ENCODE results near the gene SGTB. TPM values are rescaled to one million over a fixed set of nuclear protein-coding genes. Genes with fewer than 3 reads are reported as not detected.
"Not testable (repeated sequence)": the region's sequence is repeated elsewhere in the genome, so short reads cannot be mapped to it uniquely, and the experiment has no call there.

SGTB gene
- total and polyA plus RNA-seq, 2 experiments from 2014 or later: 8.0 to 12.5 TPM

GRCh38 chr5:65734921-65735320, 13.0 kb upstream of the SGTB start:
- no peak for ATAC-seq
- no peak for DNase-seq (ENCODE audit: low spot score)
- no peaks in the 10 kb centered on the region for H3K27me3 Mint-ChIP-seq (ENCODE audit: insufficient read depth, low read depth, poor library complexity)
- no peaks in the 10 kb centered on the region for H3K9me2 ChIP-seq (ENCODE audit: insufficient read depth)
- peaks cover 25% of the 10 kb centered on the region for H3K4me1 Mint-ChIP-seq
- H3K9me3 Mint-ChIP-seq: no peaks in the 10 kb centered on the region
- no peak overlapping the region for H3K27ac ChIP-seq (ENCODE audit: low read depth)
- peaks cover 4% of the 10 kb centered on the region; the same call in 1 of the 2 replicates for H3K36me3 ChIP-seq (ENCODE audit: insufficient read depth)
- peaks cover 10% of the 10 kb centered on the region for H3K4me1 ChIP-seq (ENCODE audit: insufficient read depth)
- no peak overlapping the region for H3K27ac Mint-ChIP-seq
- no peak overlapping the region for H3K4me2 ChIP-seq
- H3K36me3 Mint-ChIP-seq (ENCODE audit: low read depth): peaks cover 8% of the 10 kb centered on the region; the same call in 2 of the 3 replicates
- no peak overlapping the region for H3K4me3 Mint-ChIP-seq
- no peak for TF ChIP-seq POLR2AphosphoS5 (IDR thresholded peaks at IDR 0.05; ENCODE audit: low read depth)
- no peak for TF ChIP-seq EZH2phosphoT487 (IDR thresholded peaks at IDR 0.05; ENCODE audit: unreplicated experiment)
- TF ChIP-seq CREB1 (CRISPR knock-in tag; IDR thresholded peaks at IDR 0.05; ENCODE audit: low read depth): no peak
- no peak for TF ChIP-seq EZH2 (IDR thresholded peaks at IDR 0.05; ENCODE audit: low read depth, unreplicated experiment)
- no peak for TF ChIP-seq ZNF114 (CRISPR knock-in tag; IDR thresholded peaks at IDR 0.05)
- H3F3A ChIP-seq (replicated peaks; ENCODE audit: low read depth): no peaks in the 10 kb centered on the region
- no peak overlapping the region for H3K4me3 ChIP-seq
- peaks cover 80% of the 10 kb centered on the region for H3K79me2 ChIP-seq (replicated peaks; ENCODE audit: insufficient read depth)
- no peaks in the 10 kb centered on the region for H3K27me3 ChIP-seq (ENCODE audit: insufficient read depth)
- no peak overlapping the region for H2AFZ ChIP-seq
- H4K20me1 ChIP-seq (replicated peaks; ENCODE audit: insufficient read depth): peaks cover 64% of the 10 kb centered on the region

- H3K27me3 Mint-ChIP-seq (ENCODE audit: insufficient read depth, low read depth, poor library complexity); H3K4me3 Mint-ChIP-seq; H3K4me3 ChIP-seq; H3K27ac Mint-ChIP-seq; H3K27me3 ChIP-seq (ENCODE audit: insufficient read depth); H3F3A ChIP-seq (replicated peaks; ENCODE audit: low read depth); ATAC-seq; H3K4me2 ChIP-seq; DNase-seq (ENCODE audit: low spot score); H3K9me3 Mint-ChIP-seq; H3K9me2 ChIP-seq (ENCODE audit: insufficient read depth); H3K36me3 Mint-ChIP-seq (ENCODE audit: low read depth); H3K27ac ChIP-seq (ENCODE audit: low read depth); H2AFZ ChIP-seq; H3K36me3 ChIP-seq (ENCODE audit: insufficient read depth): not testable (repeated sequence)
- peaks cover 29% of the 10 kb centered on the region for H3K4me1 Mint-ChIP-seq
- peaks cover 80% of the 10 kb centered on the region for H3K79me2 ChIP-seq (replicated peaks; ENCODE audit: insufficient read depth)
- peaks cover 17% of the 10 kb centered on the region for H3K4me1 ChIP-seq (ENCODE audit: insufficient read depth)
- H4K20me1 ChIP-seq (replicated peaks; ENCODE audit: insufficient read depth): peaks cover 58% of the 10 kb centered on the region
Measured at GRCh38 chr5:65734196-65734775, 12.4 kb upstream of the SGTB start.

GRCh38 chr5:65732046-65732445, 10.1 kb upstream of the SGTB start:
- not testable (repeated sequence) for H3K9me3 Mint-ChIP-seq; DNase-seq (ENCODE audit: low spot score); H3K4me3 Mint-ChIP-seq; H3K4me3 ChIP-seq; H3K27me3 Mint-ChIP-seq (ENCODE audit: insufficient read depth, low read depth, poor library complexity); H3F3A ChIP-seq (replicated peaks; ENCODE audit: low read depth); H2AFZ ChIP-seq; H3K27ac ChIP-seq (ENCODE audit: low read depth); H3K36me3 ChIP-seq (ENCODE audit: insufficient read depth); ATAC-seq; H3K4me2 ChIP-seq; H3K27me3 ChIP-seq (ENCODE audit: insufficient read depth); H3K36me3 Mint-ChIP-seq (ENCODE audit: low read depth); H3K9me2 ChIP-seq (ENCODE audit: insufficient read depth)
- peak overlapping the region; percentile 23; the same call in 1 of the 2 replicates for H3K27ac Mint-ChIP-seq
- H3K4me1 Mint-ChIP-seq: peaks cover 29% of the 10 kb centered on the region
- H4K20me1 ChIP-seq (replicated peaks; ENCODE audit: insufficient read depth): peaks cover 60% of the 10 kb centered on the region
- peaks cover 82% of the 10 kb centered on the region for H3K79me2 ChIP-seq (replicated peaks; ENCODE audit: insufficient read depth)
- peaks cover 23% of the 10 kb centered on the region for H3K4me1 ChIP-seq (ENCODE audit: insufficient read depth)

DNA sequence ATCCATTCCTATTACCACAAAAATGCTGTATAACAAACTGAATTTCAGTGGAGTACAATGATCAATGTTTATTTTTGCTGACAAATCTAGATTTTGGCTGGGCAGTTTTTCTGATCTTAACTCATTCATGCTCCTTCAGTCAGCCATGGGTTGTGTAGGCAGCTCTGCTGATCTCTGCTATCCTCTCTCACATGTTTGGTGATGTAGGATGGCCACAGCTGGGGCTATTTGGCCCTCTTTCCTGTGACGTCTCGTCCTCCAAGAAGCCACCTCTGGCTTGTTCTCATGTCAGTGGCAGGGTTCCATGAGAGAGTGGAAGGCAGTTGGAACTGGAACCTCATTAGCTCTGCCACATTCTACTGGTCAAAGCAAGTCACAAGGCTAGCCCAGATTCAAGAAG, 9.0 kb upstream of the SGTB start:
- Histone ChIP-seq H4K20me1 (replicated peaks; ENCODE audit: insufficient read depth) (peaks cover 59% of the 10 kb centered on the region), H3K27me3 (ENCODE audit: insufficient read depth) (no peaks in the 10 kb centered on the region), H3K4me1 (ENCODE audit: insufficient read depth) (peaks cover 30% of the 10 kb centered on the region), H2AFZ (no peak overlapping the region), H3K9me2 (ENCODE audit: insufficient read depth) (no peaks in the 10 kb centered on the region), H3F3A (replicated peaks; ENCODE audit: low read depth) (no peaks in the 10 kb centered on the region), H3K4me3 (no peak overlapping the region), H3K4me2 (no peak overlapping the region), H3K27ac (ENCODE audit: low read depth) (no peak overlapping the region), H3K36me3 (ENCODE audit: insufficient read depth) (no peaks in the 10 kb centered on the region), H3K79me2 (replicated peaks; ENCODE audit: insufficient read depth) (peaks cover 82% of the 10 kb centered on the region)
- H3K36me3 Mint-ChIP-seq (ENCODE audit: low read depth): peaks cover 3% of the 10 kb centered on the region; the same call in 2 of the 3 replicates
- peaks cover 1% of the 10 kb centered on the region for H3K27me3 Mint-ChIP-seq (ENCODE audit: insufficient read depth, low read depth, poor library complexity)
- peak overlapping the region; percentile 43; the same call in 1 of the 2 replicates for H3K27ac Mint-ChIP-seq
- H3K4me1 Mint-ChIP-seq: peaks cover 31% of the 10 kb centered on the region
- H3K4me3 Mint-ChIP-seq: no peak overlapping the region
- H3K9me3 Mint-ChIP-seq: no peaks in the 10 kb centered on the region
- TF ChIP-seq NANOG (IDR thresholded peaks at IDR 0.05; ENCODE audit: borderline replicate concordance): no peak
- no peak for TF ChIP-seq STAT1 (IDR thresholded peaks at IDR 0.05; ENCODE audit: unreplicated experiment)
- TF ChIP-seq EZH2phosphoT487 (IDR thresholded peaks at IDR 0.05; ENCODE audit: unreplicated experiment): no peak
- TF ChIP-seq ZNF331 (CRISPR knock-in tag; IDR thresholded peaks at IDR 0.05; ENCODE audit: low read depth): no peak
- TF ChIP-seq, protein P1, sequence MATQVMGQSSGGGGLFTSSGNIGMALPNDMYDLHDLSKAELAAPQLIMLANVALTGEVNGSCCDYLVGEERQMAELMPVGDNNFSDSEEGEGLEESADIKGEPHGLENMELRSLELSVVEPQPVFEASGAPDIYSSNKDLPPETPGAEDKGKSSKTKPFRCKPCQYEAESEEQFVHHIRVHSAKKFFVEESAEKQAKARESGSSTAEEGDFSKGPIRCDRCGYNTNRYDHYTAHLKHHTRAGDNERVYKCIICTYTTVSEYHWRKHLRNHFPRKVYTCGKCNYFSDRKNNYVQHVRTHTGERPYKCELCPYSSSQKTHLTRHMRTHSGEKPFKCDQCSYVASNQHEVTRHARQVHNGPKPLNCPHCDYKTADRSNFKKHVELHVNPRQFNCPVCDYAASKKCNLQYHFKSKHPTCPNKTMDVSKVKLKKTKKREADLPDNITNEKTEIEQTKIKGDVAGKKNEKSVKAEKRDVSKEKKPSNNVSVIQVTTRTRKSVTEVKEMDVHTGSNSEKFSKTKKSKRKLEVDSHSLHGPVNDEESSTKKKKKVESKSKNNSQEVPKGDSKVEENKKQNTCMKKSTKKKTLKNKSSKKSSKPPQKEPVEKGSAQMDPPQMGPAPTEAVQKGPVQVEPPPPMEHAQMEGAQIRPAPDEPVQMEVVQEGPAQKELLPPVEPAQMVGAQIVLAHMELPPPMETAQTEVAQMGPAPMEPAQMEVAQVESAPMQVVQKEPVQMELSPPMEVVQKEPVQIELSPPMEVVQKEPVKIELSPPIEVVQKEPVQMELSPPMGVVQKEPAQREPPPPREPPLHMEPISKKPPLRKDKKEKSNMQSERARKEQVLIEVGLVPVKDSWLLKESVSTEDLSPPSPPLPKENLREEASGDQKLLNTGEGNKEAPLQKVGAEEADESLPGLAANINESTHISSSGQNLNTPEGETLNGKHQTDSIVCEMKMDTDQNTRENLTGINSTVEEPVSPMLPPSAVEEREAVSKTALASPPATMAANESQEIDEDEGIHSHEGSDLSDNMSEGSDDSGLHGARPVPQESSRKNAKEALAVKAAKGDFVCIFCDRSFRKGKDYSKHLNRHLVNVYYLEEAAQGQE (IDR thresholded peaks at IDR 0.05; ENCODE audit: unreplicated experiment): no peak
- peak; percentile 33; the same call in 2 of the 3 replicates for ATAC-seq
- no peak for DNase-seq (ENCODE audit: low spot score)

Measured in GM23338 (cell line).